ENCODE results near the gene FOXG1. TPM values are rescaled to one million over a fixed set of nuclear protein-coding genes. Genes with fewer than 3 reads are reported as not detected.

The FOXG1 gene
- not detected for total RNA-seq
- not detected for polyA plus RNA-seq
- 0 to 0.09 (median 0) reads per million in 6 experiments for total RNA-seq

DNA sequence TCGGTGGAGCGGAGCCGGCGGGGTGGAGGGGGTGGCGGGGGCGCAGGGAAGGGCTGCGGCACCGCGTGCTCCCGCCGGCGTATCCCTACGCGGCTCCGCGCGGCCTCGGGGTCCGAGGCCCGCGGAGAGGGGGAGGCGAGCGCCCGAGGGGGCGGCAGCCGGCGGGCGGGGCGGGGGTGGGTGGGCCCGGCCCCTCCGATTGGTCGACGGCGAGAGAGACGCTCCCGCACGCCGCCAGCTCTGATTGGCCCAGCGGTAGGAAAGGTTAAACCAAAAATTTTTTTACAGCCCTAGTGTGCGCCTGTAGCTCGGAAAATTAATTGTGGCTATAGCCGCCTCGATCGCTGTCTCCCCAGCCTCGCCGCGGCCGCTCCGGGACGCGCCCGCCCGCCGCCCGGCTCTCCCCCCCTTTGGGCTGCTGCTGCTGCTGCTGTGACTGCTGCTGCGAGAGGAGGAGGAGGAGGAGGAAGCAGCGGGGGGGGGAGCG is at the start of gene FOXG1:
FOXG1 (plus strand) TSS at position 319 of the 487 bp plus-strand sequence. CDS start 493 bp downstream, outside the sequence.
- DNase-seq = no peak
- Mint-ChIP-seq H3K4me1 (peaks cover 14 to 29% (median 14%) of the 10 kb centered on the region in 4 donors), H3K4me3 (peak within 1 kb of the TSS; percentile 58 to 90 (median 80)), H3K27ac (peak within 1 kb of the TSS in 2 of 10 donors; percentile 56 to 67), H3K9me3 (peaks cover 0 to 24% (median 17%) of the 10 kb centered on the region in 9 donors), H3K36me3 (peaks cover 2 to 28% (median 21%) of the 10 kb centered on the region in 3 donors), H3K27me3 (peaks cover 45 to 80% (median 62%) of the 10 kb centered on the region in 5 donors)
- POLR2A ChIA-PET = no interaction called here
- ATAC-seq = no peak

DNA sequence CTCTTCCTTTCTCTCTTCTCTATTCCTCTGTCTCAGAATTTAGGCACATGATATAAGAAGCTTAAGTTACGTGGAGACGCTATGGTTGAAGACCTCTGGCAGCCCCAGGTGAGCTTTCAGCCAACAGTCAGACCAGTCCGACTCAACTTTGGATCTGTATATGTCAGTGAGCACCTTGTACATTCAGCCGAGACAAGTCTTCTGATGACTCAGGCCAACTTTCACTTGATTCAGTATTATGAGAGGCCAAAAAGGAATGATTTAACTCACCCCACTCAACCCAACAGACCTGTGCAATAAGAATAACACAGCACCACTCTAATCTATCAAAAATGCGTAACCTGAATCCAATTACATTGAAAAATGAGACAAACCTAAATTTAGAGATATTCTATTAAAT is 47.5 kb upstream of the FOXG1 start:
- Mint-ChIP-seq H3K4me3 (no peak overlapping the region), H3K27me3 (no peaks in the 10 kb centered on the region), H3K36me3 (peaks cover 0 to 5% (median 4%) of the 10 kb centered on the region in 3 donors), H3K9me3 (peaks cover 2 to 30% (median 12%) of the 10 kb centered on the region in 9 donors), H3K27ac (no peak overlapping the region), H3K4me1 (no peaks in the 10 kb centered on the region)
- ATAC-seq (no peak), DNase-seq (no peak)
- POLR2A ChIA-PET = no interaction called here

GRCh38 chr14:28731358-28731757 is 35.2 kb upstream of the FOXG1 start:
- Mint-ChIP-seq H3K9me3 (peaks cover 0 to 7% (median 2%) of the 10 kb centered on the region in 9 donors), H3K27ac (no peak overlapping the region), H3K4me1 (no peaks in the 10 kb centered on the region), H3K4me3 (no peak overlapping the region), H3K27me3 (no peaks in the 10 kb centered on the region), H3K36me3 (no peaks in the 10 kb centered on the region)
- POLR2A ChIA-PET = no interaction called here
- ATAC-seq (no peak), DNase-seq (no peak)

GRCh38 chr14:28742171-28742846 is 24.3 kb upstream of the FOXG1 start:
- Mint-ChIP-seq H3K27ac (no peak overlapping the region), H3K9me3 (peaks cover 9 to 20% (median 16%) of the 10 kb centered on the region in 9 donors), H3K4me1 (no peaks in the 10 kb centered on the region), H3K27me3 (peaks cover 0 to 4% (median 0%) of the 10 kb centered on the region in 5 donors), H3K36me3 (peaks cover 0 to 5% (median 2%) of the 10 kb centered on the region in 3 donors), H3K4me3 (no peak overlapping the region)
- POLR2A ChIA-PET = no interaction called here
- no peak for DNase-seq
- ATAC-seq = no peak

DNA sequence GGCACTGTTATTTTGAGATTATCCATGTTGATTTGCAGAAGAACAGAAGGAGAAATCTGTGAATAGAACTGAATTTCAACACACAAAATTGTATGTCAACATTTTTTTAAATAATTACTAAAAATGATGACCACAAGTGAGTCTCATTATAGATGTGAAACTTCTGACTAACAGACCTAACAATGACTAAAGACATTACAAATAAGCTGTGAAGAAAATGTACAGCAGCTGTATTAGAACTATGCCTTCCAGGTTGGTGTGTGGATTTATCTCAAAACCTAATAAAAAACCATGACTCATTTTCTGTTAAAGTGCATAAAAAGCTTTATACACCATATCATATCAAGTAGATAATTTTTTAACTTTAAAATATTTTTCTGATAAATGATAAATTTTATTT is 22.5 kb upstream of the FOXG1 start:
- no peak overlapping the region for H3K27ac Mint-ChIP-seq
- peaks cover 8 to 26% (median 16%) of the 10 kb centered on the region in 9 donors for H3K9me3 Mint-ChIP-seq
- DNase-seq (no peak), ATAC-seq (no peak)
- no peaks in the 10 kb centered on the region for H3K4me1 Mint-ChIP-seq
- peaks cover 0 to 5% (median 2%) of the 10 kb centered on the region in 3 donors for H3K36me3 Mint-ChIP-seq
- no peak overlapping the region for H3K4me3 Mint-ChIP-seq
- H3K27me3 Mint-ChIP-seq = peaks cover 0 to 4% (median 0%) of the 10 kb centered on the region in 5 donors
- POLR2A ChIA-PET = no interaction called here

DNA sequence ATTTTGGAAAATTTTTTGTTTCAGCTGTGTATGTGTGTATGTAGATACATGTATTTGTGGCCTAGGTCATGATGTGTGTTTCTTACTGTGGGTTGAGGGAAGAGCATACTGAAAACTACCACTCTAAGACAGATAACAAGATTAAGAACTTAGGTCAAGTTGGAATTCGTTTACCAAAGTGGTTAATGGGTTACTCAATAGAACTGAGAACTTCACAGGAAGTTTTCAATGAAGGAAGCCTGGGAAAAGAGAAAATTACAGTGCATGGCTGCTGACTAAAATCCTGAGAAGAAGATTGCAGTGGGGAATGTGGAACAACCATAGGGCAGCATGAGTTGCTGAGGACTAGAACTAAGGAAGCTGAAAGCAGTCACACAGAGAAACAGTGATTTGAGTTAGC is 21.4 kb upstream of the FOXG1 start:
- Mint-ChIP-seq H3K36me3 (peaks cover 0 to 5% (median 2%) of the 10 kb centered on the region in 3 donors), H3K4me1 (no peaks in the 10 kb centered on the region), H3K27ac (no peak overlapping the region), H3K4me3 (no peak overlapping the region), H3K9me3 (peaks cover 6 to 25% (median 16%) of the 10 kb centered on the region in 9 donors), H3K27me3 (peaks cover 0 to 4% (median 2%) of the 10 kb centered on the region in 5 donors)
- DNase-seq (no peak), ATAC-seq (no peak)
- POLR2A ChIA-PET = no interaction called here

- POLR2A ChIA-PET = no interaction called here
- Mint-ChIP-seq H3K4me3 (no peak overlapping the region), H3K27me3 (peaks cover 0 to 5% (median 2%) of the 10 kb centered on the region in 5 donors), H3K27ac (no peak overlapping the region), H3K36me3 (peaks cover 0 to 5% (median 2%) of the 10 kb centered on the region in 3 donors), H3K9me3 (peaks cover 6 to 19% (median 14%) of the 10 kb centered on the region in 9 donors), H3K4me1 (no peaks in the 10 kb centered on the region)
- no peak for DNase-seq
- no peak for ATAC-seq
These were observed 20.3 kb upstream of the FOXG1 start for GRCh38 chr14:28746247-28746646.

- POLR2A ChIA-PET = no interaction called here
- DNase-seq (no peak), ATAC-seq (no peak)
- Mint-ChIP-seq H3K4me3 (no peak overlapping the region), H3K27me3 (peaks cover 12 to 41% (median 26%) of the 10 kb centered on the region in 5 donors), H3K27ac (no peak overlapping the region), H3K9me3 (peaks cover 5 to 30% (median 9%) of the 10 kb centered on the region in 9 donors), H3K36me3 (peaks cover 0 to 10% (median 7%) of the 10 kb centered on the region in 3 donors), H3K4me1 (no peaks in the 10 kb centered on the region)
These were observed 15.0 kb upstream of the FOXG1 start for GRCh38 chr14:28751467-28752058.

DNA sequence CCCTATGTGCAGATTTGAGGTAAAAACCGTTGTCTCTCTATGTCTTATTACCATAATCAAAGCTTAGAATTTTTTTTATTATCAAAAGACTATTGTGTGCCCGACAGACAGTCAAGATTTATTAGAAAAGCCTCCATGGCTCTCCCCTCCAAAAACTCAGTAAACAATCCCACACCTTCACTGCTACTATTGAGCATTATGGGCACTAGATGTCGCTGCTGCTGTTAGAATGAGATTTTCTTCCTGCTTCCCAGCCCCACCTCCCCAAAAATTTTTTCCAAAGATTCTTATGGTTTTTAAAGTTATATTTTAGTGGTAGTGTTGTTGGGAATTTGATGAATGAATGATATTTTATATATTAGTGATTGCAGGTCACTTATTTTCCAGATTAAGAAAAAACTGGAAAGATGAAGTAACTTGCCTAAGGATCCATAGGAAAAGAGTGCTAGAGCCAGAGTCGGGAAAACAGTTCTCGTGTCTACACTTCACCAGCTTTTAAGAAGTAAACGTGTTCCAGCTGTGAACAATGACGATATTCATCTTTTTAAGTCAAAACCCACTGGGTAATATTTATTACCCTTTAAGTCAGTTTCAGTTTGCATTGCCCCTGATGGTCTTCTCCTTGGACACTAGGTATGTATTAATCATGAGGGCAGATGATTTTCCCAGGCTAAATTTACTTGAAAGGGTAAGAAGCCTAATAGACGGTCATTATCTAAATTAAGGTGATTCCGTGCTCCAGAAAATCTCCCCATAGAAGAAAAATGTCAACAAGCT is 12.2 kb upstream of the FOXG1 start:
- Mint-ChIP-seq H3K27me3 (peaks cover 23 to 70% (median 47%) of the 10 kb centered on the region in 5 donors), H3K9me3 (peaks cover 0 to 33% (median 14%) of the 10 kb centered on the region in 9 donors), H3K4me3 (no peak overlapping the region), H3K27ac (no peak overlapping the region), H3K4me1 (no peaks in the 10 kb centered on the region), H3K36me3 (peaks cover 0 to 17% (median 10%) of the 10 kb centered on the region in 3 donors)
- POLR2A ChIA-PET = no interaction called here
- no peak for ATAC-seq
- no peak for DNase-seq

DNA sequence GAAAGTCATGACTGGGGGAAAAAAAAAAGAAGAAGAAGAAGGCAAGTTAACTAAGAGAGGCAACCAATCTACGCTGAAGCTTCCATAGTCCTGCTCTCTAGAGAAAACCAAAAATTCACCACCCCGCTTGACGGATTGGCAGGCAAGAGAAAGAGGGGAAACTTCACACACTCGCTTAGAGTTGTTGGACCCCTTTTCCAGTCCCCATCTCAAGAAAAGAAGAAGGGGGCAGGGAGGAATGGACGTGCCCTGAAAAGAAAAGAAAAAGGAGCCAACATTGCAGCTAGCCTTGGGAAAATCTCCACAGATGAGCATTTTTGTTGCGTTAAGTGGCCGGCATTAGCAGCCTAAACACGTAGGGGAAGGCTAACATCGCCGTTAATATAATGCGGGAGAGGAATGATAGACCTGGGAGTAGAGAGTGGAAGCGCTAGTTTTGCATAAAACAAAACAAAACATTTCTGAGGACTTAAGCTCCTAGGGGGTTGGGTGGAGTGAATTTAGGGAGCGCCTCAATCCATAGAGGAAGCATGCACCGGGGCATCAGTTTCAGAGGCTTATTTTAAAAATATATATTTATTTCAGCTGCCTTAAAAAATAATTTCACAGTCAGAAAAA is 11.3 kb upstream of the FOXG1 start:
- Mint-ChIP-seq H3K27me3 (peaks cover 27 to 79% (median 53%) of the 10 kb centered on the region in 5 donors), H3K9me3 (peaks cover 0 to 41% (median 14%) of the 10 kb centered on the region in 9 donors), H3K4me1 (no peaks in the 10 kb centered on the region), H3K4me3 (no peak overlapping the region), H3K27ac (no peak overlapping the region), H3K36me3 (peaks cover 0 to 23% (median 15%) of the 10 kb centered on the region in 3 donors)
- no peak for DNase-seq
- POLR2A ChIA-PET = no interaction called here
- ATAC-seq = no peak

DNA sequence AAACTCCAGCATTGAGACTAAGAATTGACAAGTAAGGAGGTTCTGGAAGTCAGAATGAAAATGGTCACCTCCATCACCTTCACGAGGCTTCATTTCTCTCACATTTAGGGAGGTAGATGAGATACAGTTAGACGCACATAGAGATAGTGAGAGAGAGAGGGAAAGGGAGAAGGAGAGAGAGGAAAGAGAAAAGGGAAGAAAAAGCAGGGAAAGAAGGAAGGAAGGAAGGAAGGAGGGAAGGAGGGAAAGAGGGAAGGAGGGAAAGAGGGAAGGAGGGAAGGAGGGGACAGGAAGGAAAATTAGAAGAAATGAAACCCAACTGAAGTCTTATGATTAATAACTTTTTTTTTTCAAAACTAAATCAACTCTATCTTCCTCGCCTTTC is 10.7 kb upstream of the FOXG1 start:
- POLR2A ChIA-PET = no interaction called here
- H3K36me3 Mint-ChIP-seq = peaks cover 0 to 23% (median 15%) of the 10 kb centered on the region in 3 donors
- peaks cover 0 to 47% (median 14%) of the 10 kb centered on the region in 9 donors for H3K9me3 Mint-ChIP-seq
- no peak overlapping the region for H3K4me3 Mint-ChIP-seq
- H3K4me1 Mint-ChIP-seq = no peaks in the 10 kb centered on the region
- peaks cover 32 to 84% (median 58%) of the 10 kb centered on the region in 5 donors for H3K27me3 Mint-ChIP-seq
- ATAC-seq = no peak
- no peak overlapping the region for H3K27ac Mint-ChIP-seq
- DNase-seq = no peak

DNA sequence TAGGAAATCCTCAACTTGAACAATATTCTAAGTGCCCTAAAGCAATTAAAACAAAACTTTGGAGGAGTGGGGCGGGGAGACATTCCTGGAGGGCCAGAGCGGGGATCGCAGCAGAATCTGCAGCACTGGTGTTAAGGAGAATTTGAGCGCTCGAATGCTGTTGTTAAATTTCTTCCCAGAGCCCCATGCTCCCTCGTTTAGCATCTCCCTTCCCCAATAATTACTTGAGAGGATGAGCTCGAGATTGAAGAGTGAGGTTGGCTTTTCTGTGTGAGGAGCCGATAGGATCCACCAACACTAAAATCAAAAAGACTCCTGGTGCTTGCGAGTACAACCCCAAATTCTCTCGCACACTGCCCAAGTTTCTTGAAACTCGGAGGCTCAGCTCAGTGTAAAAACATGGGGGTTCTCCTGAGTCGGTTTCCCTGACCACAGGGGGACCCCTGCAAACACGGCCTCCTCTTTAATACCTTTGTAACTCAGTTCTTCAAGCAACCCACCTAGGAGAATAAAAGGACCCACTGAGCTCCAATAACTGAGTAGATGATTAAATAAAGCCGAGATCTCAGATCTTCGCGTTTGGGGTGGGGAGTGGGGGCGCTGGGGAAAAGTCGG is 10.2 kb upstream of the FOXG1 start:
- peaks cover 0 to 23% (median 15%) of the 10 kb centered on the region in 3 donors for H3K36me3 Mint-ChIP-seq
- peaks cover 36 to 89% (median 63%) of the 10 kb centered on the region in 5 donors for H3K27me3 Mint-ChIP-seq
- POLR2A ChIA-PET = no interaction called here
- peaks cover 0 to 52% (median 14%) of the 10 kb centered on the region in 9 donors for H3K9me3 Mint-ChIP-seq
- DNase-seq (no peak), ATAC-seq (no peak)
- H3K27ac Mint-ChIP-seq = no peak overlapping the region
- H3K4me3 Mint-ChIP-seq = no peak overlapping the region
- no peaks in the 10 kb centered on the region for H3K4me1 Mint-ChIP-seq
